Breast epithelium (tissue), 3 donors: ENCODE measurements around the gene KCTD10. TPM values are rescaled to one million over a fixed set of nuclear protein-coding genes. Genes with fewer than 3 reads are reported as not detected.

Source experiments
- total RNA-seq, 3 donors: library from RNA; depleted of rRNA; stranded (reverse); fragments of >200 nt; gene quantifications; one replicate each; pipeline ENCODE4 v1.1.0, GENCODE V29; 2016

KCTD10 gene
- total RNA-seq, 3 donors from 2014 or later: 65.3 to 86.2 (median 70.4) TPM

Other genes with a start within 250 kb of the KCTD10 start
- not detected for gene FOXN4, start 168.0 kb downstream of the KCTD10 start, total RNA-seq
- 1 to 10 TPM in 1 of 3 donors, under 1 TPM in 2; under 0.01 to 2.0 (median 0.16) TPM for gene MYO1H, start 129.4 kb downstream of the KCTD10 start, total RNA-seq
- gene UBE3B, start 334 bp upstream of the KCTD10 start, total RNA-seq: 10 to 100 TPM; 34.7 to 54.7 (median 47.7) TPM
- gene MMAB, start 96.2 kb upstream of the KCTD10 start, total RNA-seq: 10 to 100 TPM; 23.9 to 29.1 (median 28.6) TPM
- gene MVK, start 96.5 kb upstream of the KCTD10 start, total RNA-seq: 10 to 100 TPM in 2 of 3 donors, 1 to 10 TPM in 1; 8.8 to 18.4 (median 17.6) TPM
- gene FAM222A, start 236.5 kb upstream of the KCTD10 start, total RNA-seq: 1 to 10 TPM in 2 of 3 donors, under 1 TPM in 1; 0.32 to 7.3 (median 1.3) TPM